K562 (cell line): Measurements from ENCODE around the gene INHBC. TPM values are rescaled to one million over a fixed set of nuclear protein-coding genes. Genes with fewer than 3 reads are reported as not detected.

Source experiments
- CCAR2 ChIP-seq: fragments of 200-400 bp; formaldehyde crosslinking; IDR thresholded peaks from 2 replicates; pipeline ENCODE4 v1.6.1; 2017; ENCODE audit warnings: mild to moderate bottlenecking, low read depth, low read length
- EZH2 ChIP-seq: IDR thresholded peaks from 2 replicates; pipeline ENCODE4 v1.6.1; 2012; ENCODE audit warnings: low read depth, mild to moderate bottlenecking, inconsistent platforms, low read length, borderline replicate concordance
- FOXP4 ChIP-seq: sonication (generic); formaldehyde crosslinking; IDR thresholded peaks from 2 replicates; pipeline ENCODE4 v1.8.0; 2022; ENCODE audit warnings: mild to moderate bottlenecking, missing genetic modification reagents, borderline replicate concordance
- HDAC1 ChIP-seq, 2 experiments: fragments of 450-650 bp; IDR thresholded peaks; 2 replicates each; pipeline ENCODE4 v1.6.1; 2016 to 2017; ENCODE audit warnings: inconsistent platforms in 1 of 2, mild to moderate bottlenecking in 1 of 2, moderate library complexity in 1 of 2
- HNRNPH1 ChIP-seq: fragments of 200-400 bp; formaldehyde crosslinking; optimal IDR thresholded peaks from 2 replicates; pipeline ENCODE3; 2017; ENCODE audit warnings: low read depth, mild to moderate bottlenecking, low read length, moderate library complexity
- KDM5B ChIP-seq: fragments of 200-600 bp; sonication (generic); IDR thresholded peaks from 2 replicates; pipeline ENCODE4 v1.6.1; 2012; ENCODE audit warnings: low read depth, mild to moderate bottlenecking, moderate library complexity, low read length, control low read depth, inconsistent platforms; ENCODE audit not compliant: insufficient replicate concordance
- MAFK ChIP-seq: IDR thresholded peaks from 2 replicates; pipeline ENCODE4 v1.6.1; 2011; ENCODE audit warnings: low read length, improper control_type of control experiment
- MAZ ChIP-seq, 2 experiments: fragments of 450-650 bp in 1 of 2; sonication (generic) in 1 of 2; formaldehyde crosslinking; IDR thresholded peaks in 1 of 2; conservative IDR thresholded peaks in 1 of 2; 2 replicates each; pipeline versions ENCODE4 v1.4.0 to v1.5.0; 2020; ENCODE audit warnings: mild to moderate bottlenecking in 1 of 2, missing genetic modification reagents in 1 of 2
- NCOR1 ChIP-seq: fragments of 450-650 bp; IDR thresholded peaks from 2 replicates; pipeline ENCODE4 v1.6.1; 2016; ENCODE audit warnings: mild to moderate bottlenecking, moderate library complexity
- NEUROD1 ChIP-seq: fragments of 150-350 bp; IDR thresholded peaks from 2 replicates; pipeline ENCODE4 v1.6.1; 2014; ENCODE audit warnings: borderline replicate concordance, low read length, low read depth; ENCODE audit not compliant: partially characterized antibody
- RBM25 ChIP-seq: fragments of 200-400 bp; formaldehyde crosslinking; IDR thresholded peaks from 2 replicates; pipeline ENCODE4 v1.6.1; 2018; ENCODE audit warnings: low read length, low read depth, moderate library complexity; ENCODE audit not compliant: severe bottlenecking
- SAP30 ChIP-seq: fragments of 200-600 bp; sonication (generic); IDR thresholded peaks from 2 replicates; pipeline ENCODE4 v1.6.1; 2012; ENCODE audit warnings: borderline replicate concordance, low read depth, mild to moderate bottlenecking, moderate library complexity, low read length, control low read depth, inconsistent platforms; ENCODE audit not compliant: insufficient read depth, poor library complexity, severe bottlenecking
- SFPQ ChIP-seq: fragments of 200-400 bp; formaldehyde crosslinking; IDR thresholded peaks from 2 replicates; pipeline ENCODE4 v1.6.1; 2017; ENCODE audit warnings: mild to moderate bottlenecking, low read depth, low read length, moderate library complexity
- SMAD1 ChIP-seq: fragments of 150-350 bp; IDR thresholded peaks from 2 replicates; pipeline ENCODE4 v1.6.1; 2014; ENCODE audit warnings: low read length, low read depth; ENCODE audit not compliant: partially characterized antibody
- TBP ChIP-seq: optimal IDR thresholded peaks from 2 replicates; pipeline ENCODE3; 2011; ENCODE audit warnings: low read depth, low read length, improper control_type of control experiment
- TCF3 ChIP-seq: sonication (generic); formaldehyde crosslinking; IDR thresholded peaks from 2 replicates; pipeline ENCODE4 v1.4.0; 2020; ENCODE audit warnings: mild to moderate bottlenecking, missing genetic modification reagents
- ZBTB12 ChIP-seq: fragments of 250-450 bp; sonication (Bioruptor Pico); IDR thresholded peaks from 2 replicates; pipeline ENCODE4 v1.4.0; 2020
- ZNF165 ChIP-seq: fragments of 250-450 bp; sonication (Bioruptor Pico); IDR thresholded peaks from 2 replicates; pipeline ENCODE4 v1.4.0; 2020; ENCODE audit warnings: borderline replicate concordance
- polyA plus RNA-seq, 8 experiments: library from polyadenylated mRNA; depleted of rRNA in 4 of 8; stranded (reverse) in 5 of 8; unstranded in 3 of 8; fragments of >200 nt; fragmentation: Nextera tagmentation in 2 of 8; fragmentation: Illumina TruSeq in 1 of 8; extraction: Ambion mirVana in 2 of 8; extraction: Trizol in 1 of 8; gene quantifications; 2 replicates each; pipeline versions ENCODE4 v1.2.1 to v1.2.3, GENCODE V29; 2011 to 2014; ENCODE audit warnings: inconsistent platforms in 1 of 8, missing spikeins in 1 of 8
- total RNA-seq, 7 experiments: library from RNA; depleted of rRNA in 6 of 7; stranded (reverse); fragments of >200 nt in 6 of 7; fragmentation: Illumina TruSeq in 2 of 7; extraction: Trizol in 2 of 7; gene quantifications; 2 replicates each; pipeline versions ENCODE4 v1.2.1 to v1.2.3, GENCODE V29; 2011 to 2021; ENCODE audit warnings: low replicate concordance in 1 of 7
- TF ChIP-seq, protein P1 (sequence below): fragments of 250-450 bp; sonication (Bioruptor Pico); IDR thresholded peaks from 2 replicates; pipeline ENCODE4 v1.8.0; 2021; ENCODE audit warnings: borderline replicate concordance, mild to moderate bottlenecking, moderate library complexity; ENCODE audit not compliant: poor library complexity, severe bottlenecking

INHBC gene
- total and polyA plus RNA-seq, 9 of the 15 experiments (the other 6 are each of a cell fraction or from before 2014, with no cell fraction given) = 0.07 to 0.24 (median 0.15) TPM; not detected in 4

GRCh38 chr12:57459055-57459749 lies 24.6 kb downstream of the INHBC start (continued):
- TF ChIP-seq, protein P1, sequence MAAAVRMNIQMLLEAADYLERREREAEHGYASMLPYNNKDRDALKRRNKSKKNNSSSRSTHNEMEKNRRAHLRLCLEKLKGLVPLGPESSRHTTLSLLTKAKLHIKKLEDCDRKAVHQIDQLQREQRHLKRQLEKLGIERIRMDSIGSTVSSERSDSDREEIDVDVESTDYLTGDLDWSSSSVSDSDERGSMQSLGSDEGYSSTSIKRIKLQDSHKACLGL (CRISPR knock-in tag) = no peak
- TF ChIP-seq NCOR1 = no peak
- no peak for TF ChIP-seq CCAR2
- TF ChIP-seq ZNF165 (CRISPR knock-in tag) = 0 out of 2 replicates have a peak, but pooled peaks have one; percentile 15
- TF ChIP-seq MAFK = no peak
- TF ChIP-seq EZH2 = no peak
- no peak for TF ChIP-seq RBM25
- TF ChIP-seq TBP = peak; percentile 37
- no peak for TF ChIP-seq HNRNPH1
- TF ChIP-seq MAZ (CRISPR knock-in tag; conservative IDR thresholded peaks at IDR 0.05 in 1 of 2, IDR thresholded peaks at IDR 0.05 in 1 of 2) = peak; percentile 48 to 60; a peak in 3 of 4 replicates
- TF ChIP-seq SAP30 = no peak
- peak; percentile 76 for TF ChIP-seq ZBTB12 (CRISPR knock-in tag)
- no peak for TF ChIP-seq TCF3 (CRISPR knock-in tag)
- no peak for TF ChIP-seq SMAD1
- TF ChIP-seq SFPQ = no peak
- TF ChIP-seq HDAC1 (IDR thresholded peaks at IDR 0.05) = peak in 1 of 2 experiments; percentile 47; a peak in 1 of 4 replicates
- TF ChIP-seq NEUROD1 = peak; percentile 96
- no peak for TF ChIP-seq FOXP4
- TF ChIP-seq KDM5B = no peak
